Fibroblast of skin of abdomen (primary cell): Measurements from ENCODE around the gene TMEM161A.
A peak's percentile ranks its signal among the peaks of the same experiment; 100 is the strongest.
"Not testable (repeated sequence)": the region's sequence is repeated elsewhere in the genome, so short reads cannot be mapped to it uniquely, and the experiment has no call there.

Source experiments
- DNase-seq: peaks from one replicate; pipeline ENCODE4 v3.0.0-alpha.2; 2013

The TMEM161A gene

DNA sequence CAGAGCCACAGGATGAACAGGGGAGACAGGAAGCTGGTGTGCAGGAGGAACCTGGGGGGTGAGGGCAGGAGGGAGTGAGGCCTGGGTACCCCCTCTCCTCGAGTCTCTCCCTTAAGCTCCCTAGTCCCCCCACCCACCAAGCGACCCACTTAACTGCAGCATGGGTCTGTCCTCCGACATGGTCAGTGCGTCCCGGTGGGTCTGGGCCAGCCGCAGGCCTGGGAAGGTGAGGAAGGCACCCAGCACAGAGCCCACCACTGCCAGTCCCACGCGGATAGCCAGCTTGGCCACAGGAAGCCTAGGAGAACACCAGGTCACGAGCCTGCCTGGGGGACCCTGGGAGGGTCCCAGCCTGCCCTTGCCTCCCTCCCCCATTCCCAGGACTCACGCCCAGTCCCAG, 16.9 kb downstream of the TMEM161A start:
- no peak for DNase-seq

- DNase-seq: peak; percentile 91
Measured at GRCh38 chr19:19120308-19121231, 17.7 kb downstream of the TMEM161A start.

DNA sequence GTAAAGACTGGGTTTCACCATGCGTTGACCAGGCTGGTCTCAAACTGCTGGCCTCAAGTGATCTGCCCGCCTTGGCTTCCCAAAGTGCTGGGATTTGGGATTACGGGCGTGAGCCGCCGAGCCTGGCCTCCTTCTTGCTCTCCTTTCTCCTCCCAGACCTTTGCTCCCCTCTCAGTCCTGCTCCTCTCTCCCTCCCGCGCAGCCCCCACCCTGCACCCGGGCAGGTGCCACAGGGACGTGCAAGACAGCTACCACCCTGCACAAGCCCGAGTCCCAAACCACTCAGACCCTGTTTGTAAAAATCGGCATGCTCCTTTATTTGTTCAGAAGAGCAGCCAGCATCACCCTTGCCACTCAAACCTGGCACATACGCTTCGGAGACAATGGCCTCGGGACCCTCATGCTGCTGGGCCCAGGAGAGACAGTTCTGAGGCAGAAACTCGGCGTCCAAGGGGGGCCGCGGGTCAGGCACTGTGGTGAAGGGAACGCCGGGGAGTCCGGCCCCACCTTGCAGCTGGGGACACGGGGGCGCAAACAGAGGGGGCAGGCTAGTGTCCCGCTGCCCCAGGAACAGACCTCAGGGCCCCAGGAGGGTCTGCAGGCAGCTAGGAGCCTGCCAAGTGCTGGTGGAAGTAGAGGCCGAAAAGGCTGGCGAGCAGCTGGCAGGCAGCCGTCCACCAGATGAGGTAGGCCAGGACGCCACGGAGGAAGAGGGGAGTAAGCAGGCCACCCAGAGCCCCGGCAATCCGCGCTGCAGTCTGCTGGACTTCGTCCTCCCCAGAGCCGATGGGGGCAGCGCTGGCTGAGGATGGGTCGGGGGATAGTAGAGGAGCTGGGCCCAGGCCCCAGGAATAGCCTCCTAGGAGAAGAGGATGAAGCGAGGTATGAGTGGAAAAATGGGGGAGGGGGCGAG, 18.7 kb downstream of the TMEM161A start:
- no peak for DNase-seq

DNA sequence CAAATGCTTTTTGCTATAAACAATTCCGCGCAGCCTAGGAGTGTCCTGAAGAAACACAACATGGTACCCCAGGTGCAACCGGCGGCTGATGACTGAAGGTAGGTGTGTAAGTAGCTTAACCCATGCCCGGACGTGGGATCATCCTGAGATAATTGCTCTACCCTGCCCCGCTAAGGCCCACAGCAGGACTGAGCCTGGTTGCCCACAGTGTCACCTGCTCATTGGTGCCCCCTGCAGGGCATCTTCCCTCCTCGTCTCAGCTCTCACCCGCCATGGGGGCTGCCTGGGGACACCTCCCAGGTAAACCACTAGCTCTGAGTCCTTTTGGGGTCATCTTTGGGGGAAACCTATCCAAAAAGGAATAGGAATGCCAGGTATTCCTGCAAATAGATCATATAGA, 22.3 kb downstream of the TMEM161A start:
- no peak for DNase-seq

- DNase-seq: peak; percentile 61
Measured at GRCh38 chr19:19113040-19113626, 25.1 kb downstream of the TMEM161A start.

DNA sequence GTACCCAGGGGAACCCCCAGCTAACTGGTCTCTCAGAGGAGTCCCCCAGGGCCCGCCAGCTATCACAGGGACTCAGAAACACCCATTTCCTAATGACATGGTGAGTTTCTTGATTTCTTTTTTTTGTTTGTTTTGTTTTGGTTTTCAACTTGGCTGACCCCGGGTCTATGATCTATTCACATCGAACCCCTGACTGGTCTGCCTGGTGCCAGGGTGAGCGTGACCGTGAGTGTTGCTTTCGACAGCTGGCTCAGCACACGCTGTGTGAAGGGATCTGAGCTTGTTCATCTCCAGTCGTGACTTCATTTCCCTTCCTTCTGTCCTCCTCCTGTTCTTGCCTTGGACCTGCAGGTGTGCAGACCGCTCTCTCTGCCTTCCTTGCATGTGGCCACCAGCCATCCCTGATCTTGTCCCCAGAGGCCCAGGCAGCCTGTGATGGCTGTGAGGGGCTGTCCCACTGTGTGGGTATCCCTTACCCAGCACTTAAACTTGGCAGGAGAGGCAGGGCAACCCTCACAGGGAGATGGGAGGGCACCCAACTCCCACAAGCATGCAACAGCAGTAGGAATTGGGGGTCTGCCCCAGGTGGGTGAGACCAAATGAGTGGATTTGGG, 26.2 kb downstream of the TMEM161A start:
- DNase-seq: no peak

DNA sequence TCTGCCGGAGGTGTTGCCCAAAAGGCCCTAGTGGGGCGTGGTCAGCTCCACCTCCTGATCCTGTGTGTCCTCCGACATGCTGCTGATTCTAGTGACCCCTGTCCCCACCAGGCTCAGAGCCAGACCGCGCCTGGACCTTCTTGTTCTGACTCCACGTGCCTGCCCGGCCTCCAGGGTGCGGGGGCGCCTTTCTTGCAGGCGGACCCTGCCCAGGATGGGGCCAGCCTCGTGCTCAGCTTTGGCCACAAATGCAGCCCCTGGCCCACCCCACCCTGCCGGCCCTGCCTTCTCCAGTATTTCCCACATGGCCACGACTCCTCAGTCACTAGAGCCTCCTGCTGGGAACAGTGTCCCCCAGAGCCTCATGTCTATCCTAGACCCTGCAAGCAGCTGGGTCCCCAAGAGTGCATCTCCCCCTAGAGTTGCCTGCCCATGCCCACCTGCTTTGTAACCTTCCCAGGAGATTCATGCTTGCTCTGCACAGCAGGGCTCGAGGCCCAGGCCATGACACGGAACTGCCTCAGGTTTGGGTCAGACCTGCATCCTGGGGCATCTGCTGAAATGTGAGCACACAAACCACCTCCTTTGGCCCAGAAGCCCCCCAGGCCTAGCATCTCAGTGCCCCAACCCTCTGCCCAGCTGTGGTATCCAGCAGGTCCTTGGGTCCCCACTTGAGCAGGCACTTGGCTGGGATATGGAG, 27.0 kb downstream of the TMEM161A start:
- no peak for DNase-seq

DNA sequence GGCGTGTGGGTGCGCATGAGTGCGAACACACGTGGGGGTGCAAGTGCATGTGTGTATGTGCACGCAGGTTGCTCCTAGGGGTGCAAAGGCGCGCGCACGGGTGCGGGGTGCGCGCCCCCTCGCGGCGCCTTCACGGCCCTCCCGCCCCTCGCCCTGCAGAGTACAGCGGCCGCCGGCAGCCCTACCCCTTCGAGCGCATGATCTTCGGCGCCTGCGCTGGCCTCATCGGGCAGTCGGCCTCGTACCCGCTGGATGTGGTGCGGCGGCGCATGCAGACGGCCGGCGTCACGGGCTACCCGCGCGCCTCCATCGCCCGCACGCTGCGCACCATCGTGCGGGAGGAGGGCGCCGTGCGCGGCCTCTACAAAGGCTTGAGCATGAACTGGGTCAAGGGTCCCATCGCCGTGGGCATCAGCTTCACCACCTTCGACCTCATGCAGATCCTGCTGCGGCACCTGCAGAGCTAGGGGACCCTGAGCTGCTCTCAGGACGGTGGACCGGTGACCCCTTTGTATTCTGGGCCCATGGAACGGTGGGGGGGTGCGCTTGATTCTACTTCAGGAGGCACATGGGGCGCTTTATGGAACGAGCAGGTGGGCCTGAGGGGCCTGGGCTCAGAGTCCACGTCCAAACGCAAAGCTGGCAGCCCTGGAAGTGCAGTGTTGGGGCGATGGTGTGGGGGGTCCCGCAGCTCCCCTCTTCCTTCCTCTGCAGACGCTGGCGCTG, 27.7 kb downstream of the TMEM161A start:
- DNase-seq: peak; percentile 12

DNA sequence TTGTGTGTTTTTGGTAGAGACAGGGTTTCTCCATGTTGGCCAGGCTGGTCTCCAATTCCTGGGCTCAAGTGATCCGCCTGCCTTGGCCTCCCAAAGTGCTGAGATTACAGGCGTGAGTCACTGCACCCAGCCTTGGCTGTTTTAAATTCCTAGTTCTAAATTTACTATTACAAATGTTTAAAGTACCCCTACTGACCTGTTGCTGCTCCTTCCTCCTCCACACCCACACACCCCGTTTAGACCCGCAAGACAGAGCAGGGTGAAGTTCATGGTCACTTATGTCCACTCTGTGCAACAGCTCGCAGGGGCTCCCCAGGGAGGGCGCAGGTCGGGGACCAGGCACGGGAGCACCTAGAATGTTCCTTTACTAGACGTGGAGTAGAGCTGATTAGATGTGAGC, 28.7 kb downstream of the TMEM161A start:
- DNase-seq: no peak

DNA sequence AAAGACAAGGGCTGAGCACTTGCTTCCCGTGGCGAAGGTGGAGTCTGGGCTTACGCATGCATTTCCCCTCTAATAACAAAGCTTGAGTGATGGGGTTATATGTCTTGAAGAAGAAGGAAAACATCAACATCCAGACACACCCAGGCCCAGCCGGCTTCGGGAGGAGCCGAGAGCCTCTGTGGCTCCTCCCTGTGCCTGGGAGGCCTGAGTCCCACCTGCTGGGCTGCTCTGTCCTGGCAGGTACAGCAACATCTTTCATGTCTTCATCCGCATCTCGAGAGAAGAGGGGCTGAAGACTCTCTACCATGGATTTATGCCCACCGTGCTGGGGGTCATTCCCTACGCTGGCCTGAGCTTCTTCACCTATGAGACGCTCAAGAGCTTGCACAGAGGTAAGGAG, 30.6 kb downstream of the TMEM161A start:
- no peak for DNase-seq

DNA sequence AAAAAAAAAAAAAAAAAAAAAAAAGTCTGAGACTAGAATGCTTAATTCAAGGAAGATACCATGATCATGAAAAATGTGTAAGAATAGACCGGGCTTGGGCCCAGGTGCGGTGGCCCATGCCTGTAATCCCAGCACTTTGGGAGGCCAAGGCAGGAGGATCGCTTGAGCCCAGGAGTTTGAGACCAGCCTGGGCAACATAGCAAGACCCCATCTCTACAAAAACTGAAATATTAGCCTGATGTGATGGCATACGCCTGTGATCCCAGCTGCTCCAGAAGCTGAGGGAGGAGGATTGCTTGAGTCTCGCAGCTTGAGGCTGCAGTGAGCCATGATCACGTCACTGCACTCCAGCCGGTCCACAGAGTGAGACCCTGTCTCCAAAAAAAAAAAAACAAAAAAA, 31.3 kb downstream of the TMEM161A start:
- not testable (repeated sequence) for DNase-seq

GRCh38 chr19:19106056-19106551, 32.2 kb downstream of the TMEM161A start:
- DNase-seq: peak; percentile 21

- peak; percentile 69 for DNase-seq
Measured at GRCh38 chr19:19105365-19106055, 32.8 kb downstream of the TMEM161A start.

DNA sequence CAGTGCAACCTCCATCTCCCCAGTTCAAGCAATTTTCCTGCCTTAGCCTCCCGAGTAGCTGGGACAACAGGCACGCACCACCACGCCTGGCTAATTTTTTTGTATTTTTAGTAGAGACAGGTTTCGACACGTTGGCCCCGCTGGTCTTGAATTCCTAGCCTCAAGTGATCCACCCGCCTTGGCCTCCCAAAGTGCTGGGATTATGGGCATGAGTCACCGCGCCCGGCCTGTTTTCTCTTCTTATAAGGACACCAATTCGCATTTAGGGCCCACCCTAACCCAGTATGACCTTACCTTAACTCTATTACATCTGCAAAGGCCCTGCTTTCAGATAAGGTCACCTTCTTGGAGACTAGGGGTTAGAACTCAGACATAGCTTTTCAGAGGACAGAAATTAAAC, 35.1 kb downstream of the TMEM161A start:
- no peak for DNase-seq

DNA sequence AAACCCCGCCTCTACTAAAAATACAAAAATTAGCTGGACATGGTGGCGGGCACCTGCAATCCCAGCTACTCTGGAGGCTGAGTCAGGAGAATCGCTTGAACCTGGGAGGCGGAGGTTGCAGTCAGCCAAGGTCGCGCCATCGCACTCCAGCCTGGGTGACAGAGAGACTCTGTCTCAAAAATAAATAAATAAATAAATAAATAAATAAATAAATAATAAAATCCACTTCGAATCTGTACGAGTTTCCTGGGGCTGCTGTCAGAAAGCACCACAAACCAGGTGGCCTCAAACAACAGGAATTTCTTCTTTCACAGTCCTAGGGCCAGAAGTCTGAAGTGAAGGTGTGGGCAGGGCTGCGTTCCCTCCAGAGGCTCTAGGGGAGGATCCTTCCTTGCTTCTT, 35.7 kb downstream of the TMEM161A start:
- not testable (repeated sequence) for DNase-seq

- no peak for DNase-seq
Measured at GRCh38 chr19:19101540-19101939, 36.7 kb downstream of the TMEM161A start.

GRCh38 chr19:19098703-19099632, 39.3 kb downstream of the TMEM161A start:
- DNase-seq: no peak

- DNase-seq: no peak
Measured at GRCh38 chr19:19098084-19098702, 40.1 kb downstream of the TMEM161A start.
